Liver (tissue), 9 donors: ENCODE data around the gene PPARA. TPM values are rescaled to one million over a fixed set of nuclear protein-coding genes. Genes with fewer than 3 reads are reported as not detected.

Experiments
- DNase-seq: peaks from one replicate; pipeline ENCODE4 v3.0.0-alpha.2; 2017; ENCODE audit warnings: low spot score
- H3K27ac ChIP-seq, 2 donors: one replicate each; pipeline ENCODE4 v1.7.0; 2013; ENCODE audit warnings: inconsistent platforms in 2 of 2, low read length in 2 of 2, control low read depth in 1 of 2, low read depth in 1 of 2, mild to moderate bottlenecking in 1 of 2
- H3K27me3 ChIP-seq, 4 donors: one replicate each; pipeline versions ENCODE4 v1.6.1 to v1.7.0; 2013; ENCODE audit warnings: low read length in 3 of 4, inconsistent platforms in 1 of 4, mild to moderate bottlenecking in 1 of 4, moderate library complexity in 1 of 4; ENCODE audit not compliant: control insufficient read depth in 4 of 4, insufficient read depth in 4 of 4
- H3K36me3 ChIP-seq, 4 donors: one replicate each; pipeline versions ENCODE4 v1.6.1 to v1.7.0; 2013; ENCODE audit warnings: low read length in 3 of 4, mild to moderate bottlenecking in 3 of 4, low read depth in 1 of 4, moderate library complexity in 1 of 4; ENCODE audit not compliant: control insufficient read depth in 4 of 4, insufficient read depth in 3 of 4
- H3K4me1 ChIP-seq, 4 donors: one replicate each; pipeline versions ENCODE4 v1.6.1 to v1.7.0; 2013; ENCODE audit warnings: low read length in 3 of 4, mild to moderate bottlenecking in 3 of 4, moderate library complexity in 1 of 4; ENCODE audit not compliant: control insufficient read depth in 4 of 4, insufficient read depth in 4 of 4
- H3K4me3 ChIP-seq, 3 donors: one replicate each; pipeline versions ENCODE4 v1.6.1 to v1.7.0; 2013; ENCODE audit warnings: low read length in 3 of 3, control low read depth in 1 of 3, low read depth in 1 of 3, mild to moderate bottlenecking in 1 of 3
- H3K9ac ChIP-seq, 2 donors: one replicate each; pipeline ENCODE4 v1.7.0; 2013; ENCODE audit warnings: low read length in 2 of 2, mild to moderate bottlenecking in 2 of 2, moderate library complexity in 2 of 2, control low read depth in 1 of 2, low read depth in 1 of 2
- H3K9me3 ChIP-seq, 4 donors: one replicate each; pipeline versions ENCODE4 v1.6.1 to v1.7.0; 2013; ENCODE audit warnings: low read length in 3 of 4; ENCODE audit not compliant: control insufficient read depth in 4 of 4
- ATF3 ChIP-seq: IDR thresholded peaks from 2 replicates; pipeline ENCODE4 v1.6.1; 2016; ENCODE audit warnings: antibody characterized with exemption
- EGR1 ChIP-seq, 2 donors: IDR thresholded peaks; 2 replicates each; pipeline ENCODE4 v1.6.1; 2016 to 2018; ENCODE audit warnings: antibody characterized with exemption in 2 of 2, low read depth in 2 of 2
- FOXA2 ChIP-seq: IDR thresholded peaks from 2 replicates; pipeline ENCODE4 v1.6.1; 2016; ENCODE audit warnings: antibody characterized with exemption
- HNF4A ChIP-seq, 2 donors: conservative IDR thresholded peaks; 2 replicates each; pipeline ENCODE4 v1.6.1; 2016; ENCODE audit warnings: antibody characterized with exemption in 2 of 2, mild to moderate bottlenecking in 2 of 2
- HNF4G ChIP-seq: IDR thresholded peaks from 2 replicates; pipeline ENCODE4 v1.6.1; 2016; ENCODE audit warnings: antibody characterized with exemption
- JUND ChIP-seq, 2 donors: IDR thresholded peaks; 2 replicates each; pipeline ENCODE4 v1.6.1; 2016; ENCODE audit warnings: antibody characterized with exemption in 2 of 2
- MAX ChIP-seq: IDR thresholded peaks from 2 replicates; pipeline ENCODE4 v1.6.1; 2016; ENCODE audit warnings: antibody characterized with exemption
- NR2F2 ChIP-seq: IDR thresholded peaks from 2 replicates; pipeline ENCODE4 v1.6.1; 2016; ENCODE audit warnings: antibody characterized with exemption
- RAD21 ChIP-seq, 2 donors: IDR thresholded peaks; 2 replicates each; pipeline ENCODE4 v1.6.1; 2016; ENCODE audit warnings: antibody characterized with exemption in 2 of 2, mild to moderate bottlenecking in 2 of 2
- REST ChIP-seq: IDR thresholded peaks from 2 replicates; pipeline ENCODE4 v1.6.1; 2016; ENCODE audit warnings: antibody characterized with exemption, mild to moderate bottlenecking
- SP1 ChIP-seq: IDR thresholded peaks from 2 replicates; pipeline ENCODE4 v1.6.1; 2018; ENCODE audit warnings: antibody characterized with exemption, mild to moderate bottlenecking
- TAF1 ChIP-seq: conservative IDR thresholded peaks from 2 replicates; pipeline ENCODE4 v1.6.1; 2016; ENCODE audit warnings: antibody characterized with exemption, mild to moderate bottlenecking
- YY1 ChIP-seq: IDR thresholded peaks from 2 replicates; pipeline ENCODE4 v1.6.1; 2016; ENCODE audit warnings: antibody characterized with exemption, mild to moderate bottlenecking
- ZBTB33 ChIP-seq: IDR thresholded peaks from 2 replicates; pipeline ENCODE4 v1.6.1; 2016; ENCODE audit warnings: antibody characterized with exemption
- WGBS: extraction: QIAGEN DNeasy Blood & Tissue Kit; methylation state at CpG from one replicate; pipeline ENCODE4 v1.1.7; 2013; 5-methylcytosine and 5-hydroxymethylcytosine counted together
- polyA plus RNA-seq, 2 donors: library from polyadenylated mRNA; stranded (reverse) in 1 of 2; unstranded in 1 of 2; fragments of 200-250 nt in 1 of 2; fragments of >200 nt in 1 of 2; fragmentation: Nextera tagmentation in 1 of 2; extraction: Ambion mirVana in 1 of 2; gene quantifications; one replicate each; pipeline versions ENCODE4 v1.2.1 to v1.2.3, GENCODE V29; 2013 to 2015
- total RNA-seq, 2 donors: library from RNA; depleted of rRNA; stranded (reverse); fragments of >200 nt; gene quantifications; one replicate each; pipeline ENCODE4 v1.2.3, GENCODE V29; 2014
- TF ChIP-seq, protein P1 (sequence below): fragments of 150-350 bp; IDR thresholded peaks from 2 replicates; pipeline ENCODE4 v1.5.1; 2017; ENCODE audit warnings: improper control_type of control experiment, low read depth, low read length; ENCODE audit not compliant: missing input control
- donor health status: healthy.
- donor health status: healthy.
- donor health status: healthy.
- donor health status: healthy.
- donor health status: healthy.

Gene PPARA
- total and polyA plus RNA-seq, 4 donors, result 31.2 to 78.8 (median 41.3) TPM

DNA sequence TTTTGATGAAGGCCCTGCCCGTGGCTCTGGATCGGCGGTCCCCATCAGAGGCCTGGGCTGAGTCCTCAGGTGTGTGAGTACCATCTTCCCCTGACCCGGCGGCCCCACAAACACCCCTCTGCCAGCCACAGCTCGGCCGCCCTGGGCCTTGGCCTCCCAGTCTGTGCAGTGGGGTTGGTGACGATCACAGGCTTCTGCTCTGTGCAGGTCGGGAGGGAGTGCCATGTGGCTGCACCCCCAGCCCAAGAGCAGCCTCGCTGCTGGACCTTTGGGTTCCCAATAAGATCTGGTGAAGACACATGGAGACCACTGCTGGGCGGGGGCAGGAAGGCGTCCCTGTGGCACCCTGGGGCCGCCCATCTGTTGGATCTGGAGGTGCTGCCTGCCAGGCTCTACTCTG lies 47.1 kb upstream of the PPARA start:
- DNase-seq, result no peak
- no peak overlapping the region for H3K9ac ChIP-seq
- peaks cover 5 to 26% (median 11%) of the 10 kb centered on the region in 4 donors for H3K36me3 ChIP-seq
- no peaks in the 10 kb centered on the region for H3K9me3 ChIP-seq
- no peak overlapping the region for H3K27ac ChIP-seq
- H3K27me3 ChIP-seq, result no peaks in the 10 kb centered on the region
- WGBS, result 87% methylated on average over 13 of the region's 13 CpGs
- H3K4me1 ChIP-seq, result peaks cover 47 to 63% (median 54%) of the 10 kb centered on the region in 4 donors
- TF ChIP-seq JUND (IDR thresholded peaks at IDR 0.05) (no peak), ZBTB33 (no peak), MAX (no peak), NR2F2 (no peak), EGR1 (IDR thresholded peaks at IDR 0.05; ENCODE audit: low read depth in 2 of 2) (no peak), YY1 (no peak), ATF3 (no peak), REST (no peak), FOXA2 (no peak), RAD21 (IDR thresholded peaks at IDR 0.05) (no peak)
- TF ChIP-seq, protein P1, sequence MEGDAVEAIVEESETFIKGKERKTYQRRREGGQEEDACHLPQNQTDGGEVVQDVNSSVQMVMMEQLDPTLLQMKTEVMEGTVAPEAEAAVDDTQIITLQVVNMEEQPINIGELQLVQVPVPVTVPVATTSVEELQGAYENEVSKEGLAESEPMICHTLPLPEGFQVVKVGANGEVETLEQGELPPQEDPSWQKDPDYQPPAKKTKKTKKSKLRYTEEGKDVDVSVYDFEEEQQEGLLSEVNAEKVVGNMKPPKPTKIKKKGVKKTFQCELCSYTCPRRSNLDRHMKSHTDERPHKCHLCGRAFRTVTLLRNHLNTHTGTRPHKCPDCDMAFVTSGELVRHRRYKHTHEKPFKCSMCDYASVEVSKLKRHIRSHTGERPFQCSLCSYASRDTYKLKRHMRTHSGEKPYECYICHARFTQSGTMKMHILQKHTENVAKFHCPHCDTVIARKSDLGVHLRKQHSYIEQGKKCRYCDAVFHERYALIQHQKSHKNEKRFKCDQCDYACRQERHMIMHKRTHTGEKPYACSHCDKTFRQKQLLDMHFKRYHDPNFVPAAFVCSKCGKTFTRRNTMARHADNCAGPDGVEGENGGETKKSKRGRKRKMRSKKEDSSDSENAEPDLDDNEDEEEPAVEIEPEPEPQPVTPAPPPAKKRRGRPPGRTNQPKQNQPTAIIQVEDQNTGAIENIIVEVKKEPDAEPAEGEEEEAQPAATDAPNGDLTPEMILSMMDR, result no peak
- H3K4me3 ChIP-seq, result no peak overlapping the region

GRCh38 chr22:46103664-46104063 lies 46.7 kb upstream of the PPARA start:
- DNase-seq, result no peak
- WGBS, result 86% methylated on average over 19 of the region's 19 CpGs
- no peaks in the 10 kb centered on the region for H3K9me3 ChIP-seq
- H3K27me3 ChIP-seq, result no peaks in the 10 kb centered on the region
- peaks cover 51 to 68% (median 59%) of the 10 kb centered on the region in 4 donors for H3K4me1 ChIP-seq
- peaks cover 5 to 22% (median 10%) of the 10 kb centered on the region in 4 donors for H3K36me3 ChIP-seq
- H3K4me3 ChIP-seq, result no peak overlapping the region
- H3K27ac ChIP-seq, result peak overlapping the region; percentile 43 to 76
- no peak overlapping the region for H3K9ac ChIP-seq
- TF ChIP-seq ZBTB33 (no peak), TAF1 (no peak), HNF4A (conservative IDR thresholded peaks at IDR 0.05) (no peak), SP1 (no peak), YY1 (no peak), RAD21 (IDR thresholded peaks at IDR 0.05) (no peak), EGR1 (IDR thresholded peaks at IDR 0.05; ENCODE audit: low read depth in 2 of 2) (no peak), REST (no peak), FOXA2 (no peak), ATF3 (no peak), NR2F2 (no peak), MAX (no peak), HNF4G (no peak)
